Small intestine (tissue), 16 donors: ENCODE data around the gene GPR6. TPM values are rescaled to one million over a fixed set of nuclear protein-coding genes. Genes with fewer than 3 reads are reported as not detected.

Source experiments
- DNase-seq, 2 donors: peaks; one replicate each; pipeline versions ENCODE4 v3.0.0 to v3.0.0-alpha.2; 2013
- FAIRE-seq: peaks from 2 replicates; lab custom pipeline; 2012; peaks lifted over from hg19 to GRCh38; lab: Jason Lieb, UNC
- H3K27ac ChIP-seq, 3 donors: one replicate each; pipeline ENCODE4 v1.5.1; 2013; ENCODE audit warnings: low read length in 2 of 3, mild to moderate bottlenecking in 2 of 3, control low read depth in 1 of 3, inconsistent platforms in 1 of 3, low read depth in 1 of 3, moderate library complexity in 1 of 3
- H3K27me3 ChIP-seq, 3 donors: one replicate each; pipeline ENCODE4 v1.6.1; 2013; ENCODE audit warnings: low read length in 3 of 3, inconsistent platforms in 1 of 3; ENCODE audit not compliant: control insufficient read depth in 3 of 3, insufficient read depth in 3 of 3
- H3K36me3 ChIP-seq, 3 donors: one replicate each; pipeline ENCODE4 v1.6.1; 2013; ENCODE audit warnings: low read length in 3 of 3, inconsistent platforms in 1 of 3, low read depth in 1 of 3, mild to moderate bottlenecking in 1 of 3, moderate library complexity in 1 of 3; ENCODE audit not compliant: control insufficient read depth in 3 of 3, insufficient read depth in 2 of 3
- H3K4me1 ChIP-seq, 3 donors: one replicate each; pipeline ENCODE4 v1.6.1; 2013; ENCODE audit warnings: low read length in 2 of 3, inconsistent platforms in 1 of 3, low read depth in 1 of 3, mild to moderate bottlenecking in 1 of 3, moderate library complexity in 1 of 3; ENCODE audit not compliant: control insufficient read depth in 3 of 3, insufficient read depth in 2 of 3
- H3K4me3 ChIP-seq, 3 donors: one replicate each; pipeline ENCODE4 v1.5.1; 2013; ENCODE audit warnings: low read length in 3 of 3, control low read depth in 1 of 3, inconsistent platforms in 1 of 3, low read depth in 1 of 3, mild to moderate bottlenecking in 1 of 3, moderate library complexity in 1 of 3
- H3K9me3 ChIP-seq, 2 donors: one replicate each; pipeline ENCODE4 v1.6.1; 2013; ENCODE audit warnings: low read depth in 1 of 2, low read length in 1 of 2; ENCODE audit not compliant: control insufficient read depth in 2 of 2, insufficient read depth in 1 of 2
- WGBS, 3 donors: extraction: QIAGEN DNeasy Blood & Tissue Kit; methylation state at CpG; one replicate each; pipeline ENCODE4 v1.1.7; 2013; 5-methylcytosine and 5-hydroxymethylcytosine counted together
- long read RNA-seq, 10 donors: transcript quantifications; one replicate each; lab custom pipeline, GENCODE V29; 2026
- polyA plus RNA-seq, 4 donors: library from polyadenylated mRNA; stranded (reverse) in 3 of 4; unstranded in 1 of 4; fragments of 200-250 nt in 3 of 4; fragments of 120-200 nt in 1 of 4; gene quantifications; one replicate each; pipeline versions ENCODE4 v1.2.1 to v1.2.3, GENCODE V29; 2013
- donor health status: healthy with polysubstance abuse.
- donor health status: control.
- donor health status: control.
- donor health status: Bipolar disorder and iron deficiency.
- donor health status: healthy.

The GPR6 gene, protein sequence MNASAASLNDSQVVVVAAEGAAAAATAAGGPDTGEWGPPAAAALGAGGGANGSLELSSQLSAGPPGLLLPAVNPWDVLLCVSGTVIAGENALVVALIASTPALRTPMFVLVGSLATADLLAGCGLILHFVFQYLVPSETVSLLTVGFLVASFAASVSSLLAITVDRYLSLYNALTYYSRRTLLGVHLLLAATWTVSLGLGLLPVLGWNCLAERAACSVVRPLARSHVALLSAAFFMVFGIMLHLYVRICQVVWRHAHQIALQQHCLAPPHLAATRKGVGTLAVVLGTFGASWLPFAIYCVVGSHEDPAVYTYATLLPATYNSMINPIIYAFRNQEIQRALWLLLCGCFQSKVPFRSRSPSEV
- under 1 TPM in 1 of 4 donors, not detected in 3; 0.04 TPM for polyA plus RNA-seq
- long read RNA-seq, donor 1 = 0 reads
- long read RNA-seq, donor 2 = 0 reads
- long read RNA-seq, donor 3 = 0 reads
- long read RNA-seq, donor 4 = 0 reads
- long read RNA-seq, donor 5 = 0 reads
- long read RNA-seq, donor 6 = 0 reads
- long read RNA-seq, donor 7 = 0 reads
- long read RNA-seq, donor 8 = 0 reads
- long read RNA-seq, donor 9 = 0 reads
- long read RNA-seq, donor 10 = 0 reads

GRCh38 chr6:109978174-109979032 lies at the start of gene GPR6:
GPR6 (plus strand) TSS chr6:109978311; CDS start chr6:109979113, 802 bp downstream.
- WGBS, 3 donors = 4 to 16% (median 14%) methylated on average over 38 to 50 of the region's 50 CpGs
- DNase-seq = peak; percentile 26 to 81

DNA sequence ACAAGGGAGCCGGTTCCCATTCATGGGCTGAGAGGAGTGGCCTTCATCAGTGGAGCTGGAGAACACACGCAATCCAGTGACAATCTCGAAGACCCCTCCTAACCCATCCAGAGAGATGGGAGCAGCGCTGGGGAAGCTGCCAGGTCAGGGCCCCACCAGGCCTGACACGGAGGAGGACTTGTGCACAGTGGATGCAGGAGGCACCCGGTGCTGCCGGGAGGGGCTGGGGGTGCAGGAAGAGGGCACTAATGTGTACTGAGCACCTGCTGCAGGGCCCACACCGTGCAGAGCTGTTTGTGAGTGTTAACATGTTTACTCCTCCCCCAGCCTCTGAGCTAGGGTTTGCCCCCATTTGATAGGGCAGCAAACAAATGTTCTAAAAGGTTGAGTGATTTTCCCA lies 43.8 kb upstream of the GPR6 start:
- no peak for DNase-seq
- no peak for FAIRE-seq
- H3K9me3 ChIP-seq = no peaks in the 10 kb centered on the region

More at GRCh38 chr6:109978174-109979032, at the start of gene GPR6:
- no peak for FAIRE-seq
- no peaks in the 10 kb centered on the region for H3K9me3 ChIP-seq
- H3K27me3 ChIP-seq = peaks cover 0 to 33% (median 12%) of the 10 kb centered on the region in 3 donors
- no peaks in the 10 kb centered on the region for H3K4me1 ChIP-seq
- no peak within 1 kb of the TSS for H3K27ac ChIP-seq
- H3K4me3 ChIP-seq = no peak within 1 kb of the TSS
- H3K36me3 ChIP-seq = no peaks in the 10 kb centered on the region

DNA sequence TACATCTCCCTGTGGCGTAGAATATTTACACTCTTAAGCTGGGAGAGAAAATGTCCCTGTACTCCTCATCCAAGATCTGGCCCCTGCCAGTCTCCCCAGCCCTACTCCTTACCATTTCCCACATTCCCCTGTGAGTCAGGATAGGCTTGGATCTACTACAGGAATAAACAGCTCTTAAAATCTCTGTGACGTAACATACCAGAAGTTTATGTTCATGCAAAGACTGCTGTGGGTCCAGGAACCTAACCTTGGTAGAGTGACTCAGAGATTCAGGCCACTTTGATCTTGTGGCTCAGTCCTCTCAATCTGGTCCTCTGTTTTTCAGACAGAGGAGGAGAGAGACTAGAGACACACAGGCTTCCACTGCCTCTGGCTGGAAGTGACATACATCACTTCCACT lies 38.5 kb upstream of the GPR6 start:
- H3K4me3 ChIP-seq = no peak overlapping the region
- no peaks in the 10 kb centered on the region for H3K9me3 ChIP-seq
- 80 to 88% (median 86%) methylated on average over 2 of the region's 2 CpGs for WGBS, 3 donors
- DNase-seq (no peak), FAIRE-seq (no peak)
- H3K36me3 ChIP-seq = no peaks in the 10 kb centered on the region
- H3K27me3 ChIP-seq = peaks cover 0 to 6% (median 5%) of the 10 kb centered on the region in 3 donors
- H3K27ac ChIP-seq = no peak overlapping the region
- H3K4me1 ChIP-seq = no peaks in the 10 kb centered on the region

More for the DNA sequence above, 43.8 kb upstream of the GPR6 start:
- Histone ChIP-seq H3K36me3 (no peaks in the 10 kb centered on the region), H3K4me1 (no peaks in the 10 kb centered on the region), H3K27ac (no peak overlapping the region), H3K27me3 (no peaks in the 10 kb centered on the region), H3K4me3 (no peak overlapping the region)
- WGBS, 3 donors = 79 to 87% (median 85%) methylated on average over 8 of the region's 8 CpGs

DNA sequence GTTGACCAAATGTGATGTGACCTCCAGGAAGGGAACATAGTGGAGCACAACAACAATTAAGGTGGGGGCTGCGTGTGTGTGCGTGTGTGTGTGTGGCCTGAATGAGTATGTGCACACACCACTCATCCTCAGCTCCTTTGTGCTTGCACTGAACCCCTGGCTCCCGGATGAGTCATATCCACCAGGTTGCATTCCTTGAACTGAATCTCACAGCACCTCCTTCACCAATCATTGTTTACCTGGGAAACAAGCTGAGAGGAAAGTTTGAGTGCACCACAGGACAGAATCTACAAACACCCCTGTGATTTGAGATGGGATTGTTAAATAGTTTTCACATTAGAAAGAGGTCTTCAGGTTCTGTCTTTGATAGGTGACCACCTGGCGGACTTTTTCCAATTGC lies 33.7 kb upstream of the GPR6 start:
- DNase-seq (no peak), FAIRE-seq (no peak)
- WGBS, 3 donors = 53 to 67% (median 58%) methylated on average over 4 of the region's 4 CpGs
- Histone ChIP-seq H3K36me3 (no peaks in the 10 kb centered on the region), H3K27ac (no peak overlapping the region), H3K27me3 (peaks cover 0 to 9% (median 5%) of the 10 kb centered on the region in 3 donors), H3K9me3 (no peaks in the 10 kb centered on the region), H3K4me1 (no peaks in the 10 kb centered on the region), H3K4me3 (no peak overlapping the region)

- DNase-seq (no peak), FAIRE-seq (no peak)
- no peaks in the 10 kb centered on the region for H3K9me3 ChIP-seq
- H3K27me3 ChIP-seq = peaks cover 0 to 9% (median 5%) of the 10 kb centered on the region in 3 donors
- no peak overlapping the region for H3K4me3 ChIP-seq
- H3K4me1 ChIP-seq = no peaks in the 10 kb centered on the region
- no peaks in the 10 kb centered on the region for H3K36me3 ChIP-seq
- no peak overlapping the region for H3K27ac ChIP-seq
Observed at GRCh38 chr6:109945091-109945490, 33.0 kb upstream of the GPR6 start.

- no peaks in the 10 kb centered on the region for H3K36me3 ChIP-seq
- no peaks in the 10 kb centered on the region for H3K9me3 ChIP-seq
- peaks cover 0 to 9% (median 0%) of the 10 kb centered on the region in 3 donors for H3K27me3 ChIP-seq
- WGBS, 3 donors = 69 to 80% (median 75%) methylated on average over 4 of the region's 4 CpGs
- H3K27ac ChIP-seq = no peak overlapping the region
- no peaks in the 10 kb centered on the region for H3K4me1 ChIP-seq
- FAIRE-seq = no peak
- DNase-seq = no peak
- no peak overlapping the region for H3K4me3 ChIP-seq
Observed at GRCh38 chr6:109946979-109947378, 31.1 kb upstream of the GPR6 start.

GRCh38 chr6:109949281-109950065 lies 28.6 kb upstream of the GPR6 start:
- 73 to 81% (median 79%) methylated on average over 19 of the region's 19 CpGs for WGBS, 3 donors

More at GRCh38 chr6:109949281-109950065, 28.6 kb upstream of the GPR6 start:
- Histone ChIP-seq H3K36me3 (no peaks in the 10 kb centered on the region), H3K4me1 (no peaks in the 10 kb centered on the region), H3K9me3 (no peaks in the 10 kb centered on the region), H3K4me3 (no peak overlapping the region), H3K27me3 (peaks cover 0 to 3% (median 0%) of the 10 kb centered on the region in 3 donors), H3K27ac (no peak overlapping the region)
- no peak for FAIRE-seq
- no peak for DNase-seq
